Left ventricle myocardium superior (tissue), 1 donor: Measurements from ENCODE around the gene DIDO1. TPM values are rescaled to one million over a fixed set of nuclear protein-coding genes. Genes with fewer than 3 reads are reported as not detected.

Experiments used
- ATAC-seq: fragments of 200-7000 bp; cut with Tn5 transposase; one replicate; pipeline ENCODE4 v1.9.1; 2020; ENCODE audit warnings: mild to moderate bottlenecking, moderate library complexity
- DNase-seq: peaks from one replicate; pipeline ENCODE4 v3.0.0-alpha.2; 2020
- intact Hi-C: fragments of 100-400 bp; cut with micrococcal nuclease; formaldehyde crosslinking; loops from one replicate; pipeline ENCODE4 v1.11.0; 2022
- total RNA-seq: library from RNA; stranded (reverse); fragmentation: NEBNext Ultra II Directional; extraction: Animal tissue kit (Norgen Biotek cat#: 25700); gene quantifications from one replicate; pipeline ENCODE4 v1.2.1, GENCODE V29; 2021
- donor health status: DM: no; HTN: yes; CAD: no; lungs with severe emphysema.

DIDO1 gene
- total RNA-seq, 1 donor from 2014 or later: 38.3 TPM

GRCh38 chr20:62834967-62835730 lies 91.2 kb downstream of the DIDO1 start:
- peak; percentile 11 for DNase-seq
- no peak for ATAC-seq
- intact Hi-C loops: no loop called here

- no peak for ATAC-seq
- DNase-seq: peak; percentile 29
- intact Hi-C loops: no loop called here
Measured at GRCh38 chr20:62832951-62833391, 93.3 kb downstream of the DIDO1 start.

- intact Hi-C loops: no loop called here
- DNase-seq: peak; percentile 48
- ATAC-seq: peak; percentile 23
Measured at GRCh38 chr20:62832212-62832922, 93.9 kb downstream of the DIDO1 start.

- intact Hi-C loops: no loop called here
- DNase-seq: peak; percentile 8
- ATAC-seq: no peak
Measured at GRCh38 chr20:62831854-62832211, 94.5 kb downstream of the DIDO1 start.

- DNase-seq (peak; percentile 28), ATAC-seq (no peak)
- intact Hi-C loops: no loop called here
Measured at GRCh38 chr20:62831361-62831788, 94.9 kb downstream of the DIDO1 start.

- peak; percentile 27 for DNase-seq
- ATAC-seq: no peak
- intact Hi-C loops: no loop called here
Measured at GRCh38 chr20:62830821-62831220, 95.5 kb downstream of the DIDO1 start.

GRCh38 chr20:62830251-62830650 lies 96.1 kb downstream of the DIDO1 start:
- ATAC-seq: no peak
- intact Hi-C loops: no loop called here
- peak; percentile 20 for DNase-seq

- intact Hi-C loops: no loop called here
- ATAC-seq (no peak), DNase-seq (peak; percentile 20)
Measured at GRCh38 chr20:62829231-62830230, 96.8 kb downstream of the DIDO1 start.

GRCh38 chr20:62828511-62829230 lies 97.6 kb downstream of the DIDO1 start:
- DNase-seq (peak; percentile 18), ATAC-seq (no peak)
- intact Hi-C loops: no loop called here

GRCh38 chr20:62828051-62828450 lies 98.3 kb downstream of the DIDO1 start:
- ATAC-seq (no peak), DNase-seq (no peak)
- intact Hi-C loops: no loop called here

Other genes starting within 250 kb of the DIDO1 start
- not detected for gene NTSR1, start 217.7 kb downstream of the DIDO1 start, total RNA-seq
- gene MRGBP, start 130.0 kb downstream of the DIDO1 start, total RNA-seq: 11.1 TPM
- 21.0 TPM for gene OGFR, start 121.7 kb downstream of the DIDO1 start, total RNA-seq
- gene COL9A3, start 109.5 kb downstream of the DIDO1 start, total RNA-seq: 2.9 TPM
- gene TCFL5, start 64.7 kb downstream of the DIDO1 start, total RNA-seq: 6.1 TPM
- 16.1 TPM for gene GID8, start 11.6 kb upstream of the DIDO1 start, total RNA-seq
- gene SLC17A9, start 26.2 kb upstream of the DIDO1 start, total RNA-seq: 1.5 TPM
- not detected for gene BHLHE23, start 80.5 kb upstream of the DIDO1 start, total RNA-seq